Stimulated activated CD4-positive, alpha-beta T cell treated with anti-CD3 and anti-CD28 coated beads, Interleukin-4, amount 100 ng/mL, for 24 hours (primary cell): ENCODE results near the gene HOXC6.
A peak's percentile ranks its signal among the peaks of the same experiment; 100 is the strongest.

Experiments
- DNase-seq: peaks from one replicate; pipeline ENCODE4 v3.0.0-alpha.2; 2020

The HOXC6 gene

GRCh38 chr12:54028314-54029201, at the start of gene HOXC6:
HOXC6 (plus strand) TSS chr12:54028440; CDS start chr12:54028522, 82 bp downstream.
- DNase-seq, result no peak

GRCh38 chr12:53978477-53979356, 49.5 kb upstream of the HOXC6 start:
- no peak for DNase-seq

- no peak for DNase-seq
Observed at GRCh38 chr12:53980104-53980801, 48.0 kb upstream of the HOXC6 start.

GRCh38 chr12:53980802-53981496, 47.3 kb upstream of the HOXC6 start:
- DNase-seq, result no peak

- no peak for DNase-seq
Observed at GRCh38 chr12:53981634-53982565, 46.3 kb upstream of the HOXC6 start.

- DNase-seq, result no peak
Observed at GRCh38 chr12:53982648-53983567, 45.3 kb upstream of the HOXC6 start.

GRCh38 chr12:53983568-53983949, 44.7 kb upstream of the HOXC6 start:
- no peak for DNase-seq

GRCh38 chr12:53983950-53984572, 44.2 kb upstream of the HOXC6 start:
- DNase-seq, result no peak

GRCh38 chr12:53984901-53985691, 43.1 kb upstream of the HOXC6 start, which contains the start of gene HOXC10:
HOXC10 (plus strand) TSS chr12:53985146; CDS start chr12:53985260, 114 bp downstream.
- peak; percentile 76 for DNase-seq

- DNase-seq, result no peak
Observed at GRCh38 chr12:53985692-53985993, 42.6 kb upstream of the HOXC6 start.

- DNase-seq, result no peak
Observed at GRCh38 chr12:53985994-53986685, 42.1 kb upstream of the HOXC6 start.

- DNase-seq, result no peak
Observed at GRCh38 chr12:53986686-53987483, 41.4 kb upstream of the HOXC6 start.

GRCh38 chr12:53987787-53988230, 40.4 kb upstream of the HOXC6 start:
- no peak for DNase-seq

- DNase-seq, result no peak
Observed at GRCh38 chr12:53988541-53989226, 39.6 kb upstream of the HOXC6 start.

GRCh38 chr12:53989227-53990113, 38.8 kb upstream of the HOXC6 start:
- no peak for DNase-seq
